H1 (cell line): ENCODE results near the gene TSPAN9. TPM values are rescaled to one million over a fixed set of nuclear protein-coding genes. Genes with fewer than 3 reads are reported as not detected.

Experiments used
- CHD1 ChIP-seq: IDR thresholded peaks from 2 replicates; pipeline ENCODE4 v1.6.1; 2012; ENCODE audit warnings: low read depth, low read length, improper control_type of control experiment
- CHD7 ChIP-seq: fragments of 300-600 bp; sonication (generic); IDR thresholded peaks from 2 replicates; pipeline ENCODE4 v1.7.1; 2012; ENCODE audit warnings: low read length, moderate library complexity, mild to moderate bottlenecking, inconsistent platforms; ENCODE audit not compliant: insufficient replicate concordance
- SP2 ChIP-seq: IDR thresholded peaks from 2 replicates; pipeline ENCODE4 v1.6.1; 2012; ENCODE audit warnings: mild to moderate bottlenecking, low read length, inconsistent platforms
- polyA plus RNA-seq, 7 experiments: library from polyadenylated mRNA; depleted of rRNA in 3 of 7; stranded (reverse) in 5 of 7; unstranded in 2 of 7; fragments of >200 nt in 5 of 7; fragments of 200-250 nt in 2 of 7; gene quantifications; 1 replicate in 5 of 7; 2 replicates in 1 of 7; 4 replicates in 1 of 7; pipeline versions ENCODE4 v1.2.1 to v1.2.3, GENCODE V29; 2011 to 2013; ENCODE audit warnings: missing spikeins in 2 of 7, mixed read lengths in 2 of 7
- total RNA-seq: library from RNA; stranded (reverse); fragmentation: NEBNext Ultra II Directional; extraction: Animal tissue kit (Norgen Biotek cat#: 25700); gene quantifications from 2 replicates; pipeline ENCODE4 v1.2.1, GENCODE V29; 2021
- TF ChIP-seq, protein P1 (sequence below): IDR thresholded peaks from 2 replicates; pipeline ENCODE4 v1.6.1; 2012; ENCODE audit warnings: inconsistent platforms

The TSPAN9 gene
- total and polyA plus RNA-seq, 2 of the 8 experiments (the other 6 are each of a cell fraction or from before 2014, with no cell fraction given), result 11.5 to 29.1 TPM

- TF ChIP-seq CHD7 (no peak), CHD1 (no peak), SP2 (no peak)
- TF ChIP-seq, protein P1, sequence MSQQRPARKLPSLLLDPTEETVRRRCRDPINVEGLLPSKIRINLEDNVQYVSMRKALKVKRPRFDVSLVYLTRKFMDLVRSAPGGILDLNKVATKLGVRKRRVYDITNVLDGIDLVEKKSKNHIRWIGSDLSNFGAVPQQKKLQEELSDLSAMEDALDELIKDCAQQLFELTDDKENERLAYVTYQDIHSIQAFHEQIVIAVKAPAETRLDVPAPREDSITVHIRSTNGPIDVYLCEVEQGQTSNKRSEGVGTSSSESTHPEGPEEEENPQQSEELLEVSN, result no peak
These were observed 96.7 kb downstream of the TSPAN9 start (continued) for GRCh38 chr12:3173912-3174311.
